Measurements from ENCODE around the gene RAPGEF1.

Gene RAPGEF1

DNA sequence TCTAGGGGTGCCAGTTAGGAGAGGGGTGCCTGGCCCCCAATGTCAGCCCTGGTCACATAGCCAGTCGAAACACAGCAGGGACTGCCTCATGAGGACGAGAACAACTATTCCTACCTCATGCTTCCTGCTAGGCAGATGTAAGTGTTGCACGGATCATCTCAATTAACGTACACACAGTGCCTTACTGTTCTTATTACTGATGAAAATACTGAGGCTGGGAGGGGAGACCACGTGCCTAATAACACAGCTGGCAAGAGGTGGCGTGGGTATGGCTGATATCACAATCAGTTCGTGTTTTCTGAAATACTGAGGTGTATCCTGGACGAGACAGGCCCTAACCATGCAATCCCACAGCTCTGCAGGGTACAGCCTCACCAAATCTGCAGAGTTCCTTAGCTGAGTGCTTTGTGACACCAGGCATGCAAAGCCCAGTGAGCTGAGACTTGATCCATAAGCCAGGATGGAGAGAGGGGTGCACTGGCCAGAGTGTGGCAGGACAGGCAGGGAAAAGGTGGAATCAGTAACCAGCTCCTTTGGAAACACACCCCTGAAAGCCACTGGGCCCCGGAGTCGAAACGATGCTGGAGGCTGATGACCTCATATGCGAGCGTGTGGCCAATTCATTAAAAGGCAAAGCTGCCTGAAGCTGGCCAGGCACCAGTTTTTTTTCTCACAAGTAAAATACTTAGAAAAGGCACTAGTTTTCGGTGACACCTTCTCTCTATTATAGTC, 130.6 kb downstream of the RAPGEF1 start:
- Histone ChIP-seq H3K27ac (ENCODE audit: extremely low read depth, low read depth, low read length) (no peak overlapping the region), H3K4me1 (ENCODE audit: control insufficient read depth, insufficient read depth, low read length) (no peaks in the 10 kb centered on the region), H3K9me3 (ENCODE audit: control insufficient read depth, insufficient read depth, low read depth, low read length) (no peaks in the 10 kb centered on the region), H3K36me3 (ENCODE audit: control insufficient read depth in 2 of 2, insufficient read depth in 1 of 2, low read length in 2 of 2) (peaks cover 0 to 30% of the 10 kb centered on the region in 2 experiments; a peak in 1 of 3 replicates), H3K4me3 (ENCODE audit: low read depth, low read length) (no peak overlapping the region)
- ChIA-PET CTCF (interaction anchor here (0.6 to 3.3 kb wide), 10 partner anchors 9 to 786 kb away, joined by 3 to 16 read pairs (median 4); partner anchors contain the start of gene RAPGEF1), POLR2A (interaction anchor here (0.6 to 1.4 kb wide), 5 partner anchors 8 to 364 kb away, joined by 3 to 8 read pairs (median 4); no protein-coding TSS in a partner anchor)
- TF ChIP-seq ZNF394 (tag by site-specific recombination; IDR thresholded peaks at IDR 0.05; ENCODE audit: borderline replicate concordance) (no peak), PRDM10 (tag by site-specific recombination; IDR thresholded peaks at IDR 0.05) (peak; percentile 96), GLIS1 (tag by site-specific recombination; IDR thresholded peaks at IDR 0.05) (peak; percentile 85), FEZF1 (tag by site-specific recombination; IDR thresholded peaks at IDR 0.05) (peak; percentile 22; the same call in 1 of the 2 replicates), ZBTB21 (tag by site-specific recombination; IDR thresholded peaks at IDR 0.05) (peak; percentile 51), ZNF692 (tag by site-specific recombination; IDR thresholded peaks at IDR 0.05) (peak; percentile 69), ZNF366 (tag by site-specific recombination; conservative IDR thresholded peaks at IDR 0.05) (no peak), ZNF664 (tag by site-specific recombination; IDR thresholded peaks at IDR 0.05) (0 out of 2 replicates have a peak, but pooled peaks have one; percentile 16), ZBTB1 (tag by site-specific recombination; IDR thresholded peaks at IDR 0.05) (no peak), ZFP69B (tag by site-specific recombination; IDR thresholded peaks at IDR 0.05) (peak; percentile 35; the same call in 1 of the 2 replicates), ZNF404 (tag by site-specific recombination; IDR thresholded peaks at IDR 0.05) (no peak), ZBTB20 (tag by site-specific recombination; IDR thresholded peaks at IDR 0.05) (peak; percentile 17; the same call in 1 of the 2 replicates), ATF2 (tag by site-specific recombination; IDR thresholded peaks at IDR 0.05; ENCODE audit: low read depth) (peak; percentile 35; the same call in 1 of the 2 replicates), ZNF501 (tag by site-specific recombination; IDR thresholded peaks at IDR 0.05) (no peak), WT1 (tag by site-specific recombination; IDR thresholded peaks at IDR 0.05) (no peak)
- TF ChIP-seq, protein P1, sequence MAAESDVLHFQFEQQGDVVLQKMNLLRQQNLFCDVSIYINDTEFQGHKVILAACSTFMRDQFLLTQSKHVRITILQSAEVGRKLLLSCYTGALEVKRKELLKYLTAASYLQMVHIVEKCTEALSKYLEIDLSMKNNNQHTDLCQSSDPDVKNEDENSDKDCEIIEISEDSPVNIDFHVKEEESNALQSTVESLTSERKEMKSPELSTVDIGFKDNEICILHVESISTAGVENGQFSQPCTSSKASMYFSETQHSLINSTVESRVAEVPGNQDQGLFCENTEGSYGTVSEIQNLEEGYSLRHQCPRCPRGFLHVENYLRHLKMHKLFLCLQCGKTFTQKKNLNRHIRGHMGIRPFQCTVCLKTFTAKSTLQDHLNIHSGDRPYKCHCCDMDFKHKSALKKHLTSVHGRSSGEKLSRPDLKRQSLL (tag by site-specific recombination; IDR thresholded peaks at IDR 0.05), result 0 out of 2 replicates have a peak, but pooled peaks have one; percentile 27
- TF ChIP-seq, protein P2, sequence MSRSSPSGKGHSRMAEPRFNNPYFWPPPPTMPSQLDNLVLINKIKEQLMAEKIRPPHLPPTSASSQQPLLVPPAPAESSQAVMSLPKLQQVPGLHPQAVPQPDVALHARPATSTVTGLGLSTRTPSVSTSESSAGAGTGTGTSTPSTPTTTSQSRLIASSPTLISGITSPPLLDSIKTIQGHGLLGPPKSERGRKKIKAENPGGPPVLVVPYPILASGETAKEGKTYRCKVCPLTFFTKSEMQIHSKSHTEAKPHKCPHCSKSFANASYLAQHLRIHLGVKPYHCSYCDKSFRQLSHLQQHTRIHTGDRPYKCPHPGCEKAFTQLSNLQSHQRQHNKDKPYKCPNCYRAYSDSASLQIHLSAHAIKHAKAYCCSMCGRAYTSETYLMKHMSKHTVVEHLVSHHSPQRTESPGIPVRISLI (tag by site-specific recombination; IDR thresholded peaks at IDR 0.05), result 0 out of 2 replicates have a peak, but pooled peaks have one; percentile 41
